ENCODE measurements around the gene MTX3.

DNA sequence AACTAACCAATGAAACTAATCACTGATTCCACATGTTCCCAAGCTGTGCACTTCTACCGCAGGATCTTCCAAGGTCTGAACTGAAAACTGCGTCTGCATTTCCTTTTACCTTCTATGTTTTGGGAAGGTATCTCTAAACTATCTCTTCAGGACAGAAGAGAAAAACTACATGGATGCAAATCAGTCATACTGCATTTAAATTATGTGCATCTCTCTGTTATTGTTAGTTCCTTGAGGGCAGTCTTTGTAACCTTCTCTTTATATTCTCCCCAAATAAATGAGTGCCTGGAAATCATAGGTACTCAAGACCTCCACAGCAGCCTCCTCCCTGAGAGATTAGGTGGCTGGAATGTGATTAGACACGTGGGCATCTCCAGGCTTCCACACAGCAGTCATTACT is 17.1 kb downstream of the MTX3 start:
- TF ChIP-seq, protein P1, sequence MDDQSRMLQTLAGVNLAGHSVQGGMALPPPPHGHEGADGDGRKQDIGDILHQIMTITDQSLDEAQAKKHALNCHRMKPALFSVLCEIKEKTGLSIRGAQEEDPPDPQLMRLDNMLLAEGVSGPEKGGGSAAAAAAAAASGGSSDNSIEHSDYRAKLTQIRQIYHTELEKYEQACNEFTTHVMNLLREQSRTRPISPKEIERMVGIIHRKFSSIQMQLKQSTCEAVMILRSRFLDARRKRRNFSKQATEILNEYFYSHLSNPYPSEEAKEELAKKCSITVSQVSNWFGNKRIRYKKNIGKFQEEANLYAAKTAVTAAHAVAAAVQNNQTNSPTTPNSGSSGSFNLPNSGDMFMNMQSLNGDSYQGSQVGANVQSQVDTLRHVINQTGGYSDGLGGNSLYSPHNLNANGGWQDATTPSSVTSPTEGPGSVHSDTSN (IDR thresholded peaks at IDR 0.05; ENCODE audit: insufficient replicate concordance, low read depth, low read length), result no peak
- no peak for TF ChIP-seq EZH2 (IDR thresholded peaks at IDR 0.05; ENCODE audit: borderline replicate concordance, control insufficient read depth, low read depth, low read length)
- TF ChIP-seq CBX5 (IDR thresholded peaks at IDR 0.05; ENCODE audit: low read depth), result no peak
- no peak for TF ChIP-seq SIN3A (IDR thresholded peaks at IDR 0.05; ENCODE audit: low read depth, low read length)
- no peak for TF ChIP-seq KDM1A (IDR thresholded peaks at IDR 0.05; ENCODE audit: borderline replicate concordance)
- TF ChIP-seq, protein P2, sequence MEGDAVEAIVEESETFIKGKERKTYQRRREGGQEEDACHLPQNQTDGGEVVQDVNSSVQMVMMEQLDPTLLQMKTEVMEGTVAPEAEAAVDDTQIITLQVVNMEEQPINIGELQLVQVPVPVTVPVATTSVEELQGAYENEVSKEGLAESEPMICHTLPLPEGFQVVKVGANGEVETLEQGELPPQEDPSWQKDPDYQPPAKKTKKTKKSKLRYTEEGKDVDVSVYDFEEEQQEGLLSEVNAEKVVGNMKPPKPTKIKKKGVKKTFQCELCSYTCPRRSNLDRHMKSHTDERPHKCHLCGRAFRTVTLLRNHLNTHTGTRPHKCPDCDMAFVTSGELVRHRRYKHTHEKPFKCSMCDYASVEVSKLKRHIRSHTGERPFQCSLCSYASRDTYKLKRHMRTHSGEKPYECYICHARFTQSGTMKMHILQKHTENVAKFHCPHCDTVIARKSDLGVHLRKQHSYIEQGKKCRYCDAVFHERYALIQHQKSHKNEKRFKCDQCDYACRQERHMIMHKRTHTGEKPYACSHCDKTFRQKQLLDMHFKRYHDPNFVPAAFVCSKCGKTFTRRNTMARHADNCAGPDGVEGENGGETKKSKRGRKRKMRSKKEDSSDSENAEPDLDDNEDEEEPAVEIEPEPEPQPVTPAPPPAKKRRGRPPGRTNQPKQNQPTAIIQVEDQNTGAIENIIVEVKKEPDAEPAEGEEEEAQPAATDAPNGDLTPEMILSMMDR (IDR thresholded peaks at IDR 0.05 in 2 of 3, conservative IDR thresholded peaks at IDR 0.05 in 1 of 3; ENCODE audit: control insufficient read depth in 2 of 3, extremely low read depth in 1 of 3, insufficient read depth in 1 of 3, low read depth in 3 of 3, low read length in 3 of 3), result no peak
- no peak for TF ChIP-seq YY1 (IDR thresholded peaks at IDR 0.05; ENCODE audit: low read depth, low read length)
- no peak for TF ChIP-seq SRF (IDR thresholded peaks at IDR 0.05; ENCODE audit: low read depth in 2 of 2, low read length in 2 of 2)

All from GM12878 (cell line).